ENCODE results near the gene MACROD1.
A peak's percentile ranks its signal among the peaks of the same experiment; 100 is the strongest.

MACROD1 gene

GRCh38 chr11:64005691-64006090 is 160.2 kb downstream of the MACROD1 start:
- no peak for DNase-seq (ENCODE audit: low read depth in 2 of 2)
- H3K4me3 ChIP-seq (replicated peaks in 1 of 2; ENCODE audit: low read depth in 2 of 2, low read length in 2 of 2), result no peak overlapping the region
- TF ChIP-seq, protein P1, sequence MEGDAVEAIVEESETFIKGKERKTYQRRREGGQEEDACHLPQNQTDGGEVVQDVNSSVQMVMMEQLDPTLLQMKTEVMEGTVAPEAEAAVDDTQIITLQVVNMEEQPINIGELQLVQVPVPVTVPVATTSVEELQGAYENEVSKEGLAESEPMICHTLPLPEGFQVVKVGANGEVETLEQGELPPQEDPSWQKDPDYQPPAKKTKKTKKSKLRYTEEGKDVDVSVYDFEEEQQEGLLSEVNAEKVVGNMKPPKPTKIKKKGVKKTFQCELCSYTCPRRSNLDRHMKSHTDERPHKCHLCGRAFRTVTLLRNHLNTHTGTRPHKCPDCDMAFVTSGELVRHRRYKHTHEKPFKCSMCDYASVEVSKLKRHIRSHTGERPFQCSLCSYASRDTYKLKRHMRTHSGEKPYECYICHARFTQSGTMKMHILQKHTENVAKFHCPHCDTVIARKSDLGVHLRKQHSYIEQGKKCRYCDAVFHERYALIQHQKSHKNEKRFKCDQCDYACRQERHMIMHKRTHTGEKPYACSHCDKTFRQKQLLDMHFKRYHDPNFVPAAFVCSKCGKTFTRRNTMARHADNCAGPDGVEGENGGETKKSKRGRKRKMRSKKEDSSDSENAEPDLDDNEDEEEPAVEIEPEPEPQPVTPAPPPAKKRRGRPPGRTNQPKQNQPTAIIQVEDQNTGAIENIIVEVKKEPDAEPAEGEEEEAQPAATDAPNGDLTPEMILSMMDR (IDR thresholded peaks at IDR 0.05; ENCODE audit: low read depth, low read length), result no peak

DNA sequence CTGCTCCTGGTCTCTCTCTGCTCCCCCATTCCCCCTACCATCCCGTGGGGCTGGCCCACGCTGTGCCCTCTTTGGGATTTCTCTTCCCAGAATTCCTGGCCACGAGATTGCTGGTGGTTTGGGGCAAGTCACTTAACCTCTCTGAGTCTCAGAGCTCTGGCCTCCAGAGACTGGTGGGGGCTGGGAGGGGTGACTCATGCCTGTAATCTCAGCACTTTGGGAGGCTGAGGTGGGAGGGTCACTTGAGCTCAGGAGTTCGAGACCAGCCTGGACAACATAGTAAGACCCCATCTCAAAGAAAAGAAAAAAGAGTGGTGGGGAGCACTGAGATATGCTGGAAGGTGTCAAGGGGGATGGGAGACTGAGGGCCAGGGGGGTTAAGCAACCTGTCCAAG is 161.3 kb downstream of the MACROD1 start:
- TF ChIP-seq, protein P1 (IDR thresholded peaks at IDR 0.05; ENCODE audit: low read depth, low read length), result no peak
- no peak overlapping the region for H3K4me3 ChIP-seq (replicated peaks in 1 of 2; ENCODE audit: low read depth in 2 of 2, low read length in 2 of 2)
- peak in 1 of 2 donors; percentile 31 for DNase-seq (ENCODE audit: low read depth in 2 of 2)

DNA sequence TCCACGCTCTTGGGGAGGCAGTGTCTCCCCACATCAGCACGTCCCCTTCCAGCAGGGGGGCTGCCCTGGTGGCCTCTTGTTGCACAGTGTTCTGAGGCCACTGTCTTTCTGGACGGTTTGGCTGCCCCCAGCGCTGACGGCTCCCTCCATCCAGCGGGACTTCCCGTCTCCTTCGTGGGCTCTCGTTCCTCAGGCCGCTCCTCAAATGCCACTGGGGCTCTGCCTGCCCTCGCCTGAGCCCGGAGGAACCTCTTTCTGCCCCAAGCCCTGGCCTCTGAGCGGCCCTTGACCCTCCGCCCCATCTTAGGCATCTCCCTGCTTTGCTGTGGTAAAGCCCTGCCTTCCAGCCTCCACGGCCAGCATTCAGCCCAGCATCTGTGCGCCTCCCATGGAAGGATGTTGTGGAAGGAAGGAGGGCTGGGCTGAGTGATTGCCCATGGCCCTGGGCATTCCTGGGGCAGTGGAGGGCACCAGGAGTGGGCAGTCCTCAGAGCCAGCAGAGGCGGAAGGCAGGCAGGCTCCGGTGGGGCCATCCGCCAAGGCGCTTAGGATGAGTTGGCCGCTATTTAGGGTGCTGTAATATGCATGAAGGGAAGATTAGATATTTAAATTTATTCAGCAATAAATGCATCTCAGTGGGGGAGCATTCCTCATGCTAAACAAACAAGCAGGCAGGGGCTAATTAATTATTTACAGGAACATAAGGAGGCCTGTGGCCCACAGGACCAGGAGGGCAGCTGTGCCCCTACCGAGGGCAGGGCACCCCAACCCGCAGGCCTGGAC is 161.9 kb downstream of the MACROD1 start:
- peak; percentile 12 to 42 for DNase-seq (ENCODE audit: low read depth in 2 of 2)
- TF ChIP-seq, protein P1 (IDR thresholded peaks at IDR 0.05; ENCODE audit: low read depth, low read length), result no peak
- H3K4me3 ChIP-seq (replicated peaks in 1 of 2; ENCODE audit: low read depth in 2 of 2, low read length in 2 of 2), result no peak overlapping the region

GRCh38 chr11:64001484-64002420 is 164.2 kb downstream of the MACROD1 start:
- no peak overlapping the region for H3K4me3 ChIP-seq (replicated peaks in 1 of 2; ENCODE audit: low read depth in 2 of 2, low read length in 2 of 2)
- TF ChIP-seq, protein P1 (IDR thresholded peaks at IDR 0.05; ENCODE audit: low read depth, low read length), result no peak
- DNase-seq (ENCODE audit: low read depth in 2 of 2), result peak; percentile 34 to 74

- TF ChIP-seq, protein P1 (IDR thresholded peaks at IDR 0.05; ENCODE audit: low read depth, low read length), result no peak
- DNase-seq (ENCODE audit: low read depth in 2 of 2), result no peak
- H3K4me3 ChIP-seq (replicated peaks in 1 of 2; ENCODE audit: low read depth in 2 of 2, low read length in 2 of 2), result peak overlapping the region in 1 of 2 donors; percentile 32
Observed at GRCh38 chr11:64000740-64001483, 165.0 kb downstream of the MACROD1 start.

GRCh38 chr11:64000026-64000739 is 165.7 kb downstream of the MACROD1 start:
- TF ChIP-seq, protein P1 (IDR thresholded peaks at IDR 0.05; ENCODE audit: low read depth, low read length), result peak; percentile 41
- H3K4me3 ChIP-seq (replicated peaks in 1 of 2; ENCODE audit: low read depth in 2 of 2, low read length in 2 of 2), result peak overlapping the region; percentile 11 to 32

More at GRCh38 chr11:64000026-64000739, 165.7 kb downstream of the MACROD1 start:
- peak; percentile 68 to 82 for DNase-seq (ENCODE audit: low read depth in 2 of 2)
